ENCODE results near the gene ROGDI. TPM values are rescaled to one million over a fixed set of nuclear protein-coding genes. Genes with fewer than 3 reads are reported as not detected.
"Not testable (repeated sequence)": the region's sequence is repeated elsewhere in the genome, so short reads cannot be mapped to it uniquely, and the experiment has no call there.

ROGDI gene
- total and polyA plus RNA-seq, 2 experiments from 2014 or later = 21.4 to 27.3 TPM

GRCh38 chr16:4787627-4788482, 14.6 kb downstream of the ROGDI start, which contains the start of gene SEPTIN12:
SEPTIN12 (minus strand) TSS chr16:4788345; CDS start chr16:4787645, 700 bp downstream.
- H2AFZ ChIP-seq = no peak within 1 kb of the TSS
- no peak within 1 kb of the TSS for H3K9ac ChIP-seq
- H3K4me2 ChIP-seq (ENCODE audit: unreplicated experiment) = no peak within 1 kb of the TSS
- no peaks in the 10 kb centered on the region for H3K79me2 ChIP-seq (ENCODE audit: insufficient read depth)
- no peak for TF ChIP-seq EZH2phosphoT487 (IDR thresholded peaks at IDR 0.05; ENCODE audit: insufficient read depth, low read depth)
- TF ChIP-seq EZH2 (IDR thresholded peaks at IDR 0.05; ENCODE audit: insufficient read depth, poor library complexity, severe bottlenecking) = no peak
- no peaks in the 10 kb centered on the region for H3K9me2 ChIP-seq (ENCODE audit: insufficient read depth)
- no peaks in the 10 kb centered on the region for H3K27me3 ChIP-seq (replicated peaks; ENCODE audit: insufficient read depth)
- 59 to 60% methylated on average over 14 of the region's 14 CpGs for WGBS, 2 experiments (ENCODE audit: low coverage in 1 of 2, low lambda C conversion rate in 2 of 2, missing lambda C conversion rate in 2 of 2)
- H3K36me3 ChIP-seq (ENCODE audit: low read depth) = no peaks in the 10 kb centered on the region
- in situ Hi-C loops (cut with MboI) = no loop called here
- no peak within 1 kb of the TSS for H3K4me3 ChIP-seq
- no peaks in the 10 kb centered on the region for H4K20me1 ChIP-seq (ENCODE audit: insufficient read depth)
- H3K27ac ChIP-seq = no peak within 1 kb of the TSS
- no peak for DNase-seq
- no peaks in the 10 kb centered on the region for H3F3A ChIP-seq (ENCODE audit: insufficient read depth)
- no peaks in the 10 kb centered on the region for H3K4me1 ChIP-seq (ENCODE audit: insufficient read depth)
- H3K9me3 ChIP-seq (ENCODE audit: low read depth) = no peaks in the 10 kb centered on the region

- H3K9ac ChIP-seq = no peak overlapping the region
- no peaks in the 10 kb centered on the region for H3K4me1 ChIP-seq (ENCODE audit: insufficient read depth)
- no peak overlapping the region for H3K27ac ChIP-seq
- no peak for DNase-seq
- no peaks in the 10 kb centered on the region for H3K79me2 ChIP-seq (ENCODE audit: insufficient read depth)
- no peaks in the 10 kb centered on the region for H4K20me1 ChIP-seq (ENCODE audit: insufficient read depth)
- H3K4me3 ChIP-seq = no peak overlapping the region
- H3K9me2 ChIP-seq (ENCODE audit: insufficient read depth) = no peaks in the 10 kb centered on the region
- TF ChIP-seq EZH2phosphoT487 (IDR thresholded peaks at IDR 0.05; ENCODE audit: insufficient read depth, low read depth) = no peak
- TF ChIP-seq EZH2 (IDR thresholded peaks at IDR 0.05; ENCODE audit: insufficient read depth, poor library complexity, severe bottlenecking) = no peak
- no peak overlapping the region for H3K4me2 ChIP-seq (ENCODE audit: unreplicated experiment)
- no peaks in the 10 kb centered on the region for H3F3A ChIP-seq (ENCODE audit: insufficient read depth)
- no peaks in the 10 kb centered on the region for H3K36me3 ChIP-seq (ENCODE audit: low read depth)
- no peaks in the 10 kb centered on the region for H3K9me3 ChIP-seq (ENCODE audit: low read depth)
- H3K27me3 ChIP-seq (replicated peaks; ENCODE audit: insufficient read depth) = no peaks in the 10 kb centered on the region
- in situ Hi-C loops (cut with MboI) = no loop called here
- no peak overlapping the region for H2AFZ ChIP-seq
- WGBS, 2 experiments (ENCODE audit: low coverage in 1 of 2, low lambda C conversion rate in 2 of 2, missing lambda C conversion rate in 2 of 2) = 92 to 93% methylated on average over 8 of the region's 8 CpGs
Observed at GRCh38 chr16:4787068-4787467, 15.4 kb downstream of the ROGDI start.

- H3K9ac ChIP-seq = no peak overlapping the region
- H3K9me3 ChIP-seq (ENCODE audit: low read depth) = no peaks in the 10 kb centered on the region
- no peaks in the 10 kb centered on the region for H3K9me2 ChIP-seq (ENCODE audit: insufficient read depth)
- no peak for DNase-seq
- H3K4me3 ChIP-seq = no peak overlapping the region
- TF ChIP-seq EZH2 (IDR thresholded peaks at IDR 0.05; ENCODE audit: insufficient read depth, poor library complexity, severe bottlenecking) (no peak), EZH2phosphoT487 (IDR thresholded peaks at IDR 0.05; ENCODE audit: insufficient read depth, low read depth) (no peak)
- no peaks in the 10 kb centered on the region for H3K27me3 ChIP-seq (replicated peaks; ENCODE audit: insufficient read depth)
- no peak overlapping the region for H3K27ac ChIP-seq
- H3K4me2 ChIP-seq (ENCODE audit: unreplicated experiment) = no peak overlapping the region
- H2AFZ ChIP-seq = no peak overlapping the region
- no peaks in the 10 kb centered on the region for H3F3A ChIP-seq (ENCODE audit: insufficient read depth)
- 86 to 92% methylated on average over 17 to 21 of the region's 23 CpGs for WGBS, 2 experiments (ENCODE audit: low coverage in 1 of 2, low lambda C conversion rate in 2 of 2, missing lambda C conversion rate in 2 of 2)
- H3K36me3 ChIP-seq (ENCODE audit: low read depth) = no peaks in the 10 kb centered on the region
- no peaks in the 10 kb centered on the region for H3K4me1 ChIP-seq (ENCODE audit: insufficient read depth)
- no peaks in the 10 kb centered on the region for H4K20me1 ChIP-seq (ENCODE audit: insufficient read depth)
- no peaks in the 10 kb centered on the region for H3K79me2 ChIP-seq (ENCODE audit: insufficient read depth)
- in situ Hi-C loops (cut with MboI) = no loop called here
Observed at GRCh38 chr16:4785758-4786433, 16.5 kb downstream of the ROGDI start.

GRCh38 chr16:4784444-4784987, 17.9 kb downstream of the ROGDI start:
- H3K27ac ChIP-seq; H2AFZ ChIP-seq; H3K27me3 ChIP-seq (replicated peaks; ENCODE audit: insufficient read depth); H3K9ac ChIP-seq; H4K20me1 ChIP-seq (ENCODE audit: insufficient read depth); H3K4me2 ChIP-seq (ENCODE audit: unreplicated experiment); H3K36me3 ChIP-seq (ENCODE audit: low read depth); H3K4me3 ChIP-seq; H3K9me2 ChIP-seq (ENCODE audit: insufficient read depth); H3K4me1 ChIP-seq (ENCODE audit: insufficient read depth); H3K9me3 ChIP-seq (ENCODE audit: low read depth); DNase-seq; H3K79me2 ChIP-seq (ENCODE audit: insufficient read depth); in situ Hi-C loops (cut with MboI); H3F3A ChIP-seq (ENCODE audit: insufficient read depth): not testable (repeated sequence)
- WGBS, 2 experiments (ENCODE audit: low coverage in 1 of 2, low lambda C conversion rate in 2 of 2, missing lambda C conversion rate in 2 of 2) = 86 to 88% methylated on average over 12 to 14 of the region's 14 CpGs
